ENCODE measurements around the gene NFAM1.

DNA sequence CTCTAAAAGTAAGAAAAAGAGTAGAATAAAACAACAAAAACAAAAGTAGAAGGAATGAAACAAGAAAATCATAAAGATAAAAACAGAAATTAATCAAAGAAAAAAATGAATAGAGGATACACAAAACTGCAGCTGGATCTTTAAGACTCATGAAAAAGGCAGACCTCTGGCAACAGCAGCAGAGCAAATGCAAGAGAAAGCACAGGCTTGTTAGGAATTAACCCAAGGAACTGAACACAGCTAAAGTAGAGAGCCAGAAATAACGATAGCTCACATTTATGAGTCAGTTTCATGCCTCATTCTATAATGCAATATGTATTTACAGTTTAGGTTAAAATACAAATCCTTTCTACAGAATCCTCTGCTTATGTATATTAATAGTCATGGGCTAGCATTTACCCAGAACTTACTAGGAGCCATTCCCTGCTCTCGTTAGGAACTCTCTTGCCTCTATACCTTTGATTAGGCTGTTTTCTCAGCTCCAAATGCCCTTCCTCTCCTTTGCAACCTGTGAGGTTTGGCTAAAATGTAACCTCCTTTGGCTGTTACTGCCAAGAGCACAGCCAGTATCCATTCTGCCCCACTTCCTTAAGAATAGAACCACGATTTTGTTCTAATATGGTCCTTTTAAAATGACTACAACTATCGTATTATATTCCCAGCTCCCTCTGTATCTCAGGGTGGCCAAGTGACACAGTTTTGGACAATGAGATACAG is 38.3 kb upstream of the NFAM1 start:
- no peak for TF ChIP-seq POLR2A (IDR thresholded peaks at IDR 0.05)
- TF ChIP-seq CTCF (IDR thresholded peaks at IDR 0.05), result no peak
- no peak for TF ChIP-seq POLR2AphosphoS5 (IDR thresholded peaks at IDR 0.05)
